Measurements from ENCODE around the gene GREB1L. TPM values are rescaled to one million over a fixed set of nuclear protein-coding genes. Genes with fewer than 3 reads are reported as not detected.

GREB1L gene
- total and polyA plus RNA-seq, 2 donors (not counting 3 experiments of a cell fraction or from before 2014, with no cell fraction given), result 0.22 to 0.41 TPM

GRCh38 chr18:21458788-21459187 lies 216.8 kb downstream of the GREB1L start:
- Histone ChIP-seq H3K27me3 (ENCODE audit: control insufficient read depth in 2 of 2, insufficient read depth in 2 of 2, low read length in 2 of 2) (no peaks in the 10 kb centered on the region), H3K9me3 (replicated peaks; ENCODE audit: control insufficient read depth, insufficient read depth, low read length) (no peaks in the 10 kb centered on the region), H3K4me2 (ENCODE audit: insufficient read depth, low read length) (no peak overlapping the region), H3K27ac (ENCODE audit: insufficient read depth, low read depth, low read length) (no peak overlapping the region), H3K4me1 (ENCODE audit: control insufficient read depth, extremely low read depth, insufficient read depth, low read length) (no peaks in the 10 kb centered on the region), H3K9me1 (replicated peaks; ENCODE audit: control insufficient read depth, extremely low read depth, insufficient read depth, low read length) (no peaks in the 10 kb centered on the region), H4K20me1 (replicated peaks; ENCODE audit: control insufficient read depth, extremely low read depth, insufficient read depth, low read length) (no peaks in the 10 kb centered on the region), H3K79me2 (ENCODE audit: control insufficient read depth, insufficient read depth, low read length) (no peaks in the 10 kb centered on the region), H3K9ac (replicated peaks; ENCODE audit: extremely low read depth, insufficient read depth, low read length) (no peak overlapping the region), H3K36me3 (ENCODE audit: control insufficient read depth in 2 of 2, extremely low read depth in 1 of 2, insufficient read depth in 2 of 2, low read length in 2 of 2) (no peaks in the 10 kb centered on the region), H2AFZ (ENCODE audit: low read depth, low read length) (no peak overlapping the region), H3K4me3 (replicated peaks in 1 of 3; ENCODE audit: insufficient read depth in 1 of 3, low read depth in 1 of 3, low read length in 3 of 3) (no peak overlapping the region)
- intact Hi-C loops (cut with micrococcal nuclease), result no loop called here
- POLR2A ChIA-PET, result no interaction called here
- no TSS peak for BruUV-seq (replicated peaks)
- FAIRE-seq (no peak), DNase-seq (ENCODE audit: low read depth, low spot score) (no peak)
- dilution Hi-C loops (cut with MboI; ENCODE audit: extremely low pct_ligation_motif_present, low sequenced_read_pairs), result no loop called here
- no peak for TF ChIP-seq POLR2AphosphoS5 (IDR thresholded peaks at IDR 0.05; ENCODE audit: insufficient read depth, low read depth, low read length)
- no peak for TF ChIP-seq JUN (IDR thresholded peaks at IDR 0.05; ENCODE audit: borderline replicate concordance, insufficient read depth, insufficient read length, low read depth)
- TF ChIP-seq FOS (IDR thresholded peaks at IDR 0.05; ENCODE audit: borderline replicate concordance, insufficient read depth, low read length), result no peak
- no peak for TF ChIP-seq MYC (IDR thresholded peaks at IDR 0.05; ENCODE audit: low read depth, low read length)
- CTCF ChIA-PET, result no interaction called here

DNA sequence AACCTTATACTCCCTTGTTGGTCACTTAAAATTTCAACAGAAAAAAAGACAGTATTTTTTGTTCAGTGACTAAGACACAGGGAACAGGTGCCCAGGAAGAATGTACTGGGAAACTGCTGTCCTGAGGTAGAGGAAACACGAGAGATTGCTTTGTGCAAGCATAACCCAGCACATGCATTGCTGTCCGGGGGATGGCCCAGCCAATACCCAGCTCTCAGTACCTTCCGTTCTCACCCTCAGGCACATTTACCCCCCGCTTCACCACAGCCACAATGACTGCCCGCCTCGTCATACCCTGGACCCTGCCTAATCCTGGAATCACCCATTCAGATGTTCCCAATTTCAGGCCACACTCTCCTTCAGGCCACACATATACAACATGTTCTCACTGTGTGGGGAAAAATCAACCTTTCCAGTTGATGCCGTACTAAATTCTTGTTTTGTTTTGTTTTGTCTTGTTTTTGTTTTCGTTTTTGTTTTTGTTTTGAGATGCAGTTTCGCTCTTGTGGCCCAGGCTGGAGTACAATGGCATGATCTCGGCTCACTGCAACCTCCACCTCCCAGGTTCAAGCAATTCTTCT lies 217.8 kb downstream of the GREB1L start:
- DNase-seq (ENCODE audit: low read depth, low spot score), result no peak
- Histone ChIP-seq H3K9ac (replicated peaks; ENCODE audit: extremely low read depth, insufficient read depth, low read length) (no peak overlapping the region), H3K9me3 (replicated peaks; ENCODE audit: control insufficient read depth, insufficient read depth, low read length) (no peaks in the 10 kb centered on the region), H3K9me1 (replicated peaks; ENCODE audit: control insufficient read depth, extremely low read depth, insufficient read depth, low read length) (no peaks in the 10 kb centered on the region), H3K36me3 (ENCODE audit: control insufficient read depth in 2 of 2, extremely low read depth in 1 of 2, insufficient read depth in 2 of 2, low read length in 2 of 2) (no peaks in the 10 kb centered on the region), H3K27me3 (ENCODE audit: control insufficient read depth in 2 of 2, insufficient read depth in 2 of 2, low read length in 2 of 2) (no peaks in the 10 kb centered on the region), H3K4me1 (ENCODE audit: control insufficient read depth, extremely low read depth, insufficient read depth, low read length) (no peaks in the 10 kb centered on the region), H4K20me1 (replicated peaks; ENCODE audit: control insufficient read depth, extremely low read depth, insufficient read depth, low read length) (no peaks in the 10 kb centered on the region), H3K4me3 (replicated peaks in 1 of 3; ENCODE audit: insufficient read depth in 1 of 3, low read depth in 1 of 3, low read length in 3 of 3) (no peak overlapping the region), H3K27ac (ENCODE audit: insufficient read depth, low read depth, low read length) (no peak overlapping the region), H2AFZ (ENCODE audit: low read depth, low read length) (no peak overlapping the region), H3K79me2 (ENCODE audit: control insufficient read depth, insufficient read depth, low read length) (no peaks in the 10 kb centered on the region), H3K4me2 (ENCODE audit: insufficient read depth, low read length) (no peak overlapping the region)
- intact Hi-C loops (cut with micrococcal nuclease) (no loop called here), dilution Hi-C loops (cut with MboI; ENCODE audit: extremely low pct_ligation_motif_present, low sequenced_read_pairs) (no loop called here)
- no peak for TF ChIP-seq MYC (IDR thresholded peaks at IDR 0.05; ENCODE audit: low read depth, low read length)
- no peak for TF ChIP-seq MAX (IDR thresholded peaks at IDR 0.05; ENCODE audit: insufficient read depth, insufficient read length)
- no peak for TF ChIP-seq FOS (IDR thresholded peaks at IDR 0.05; ENCODE audit: borderline replicate concordance, insufficient read depth, low read length)
- no peak for TF ChIP-seq GATA2 (IDR thresholded peaks at IDR 0.05; ENCODE audit: insufficient read depth, insufficient read length, low read depth, low read length)
- TF ChIP-seq, protein P1, sequence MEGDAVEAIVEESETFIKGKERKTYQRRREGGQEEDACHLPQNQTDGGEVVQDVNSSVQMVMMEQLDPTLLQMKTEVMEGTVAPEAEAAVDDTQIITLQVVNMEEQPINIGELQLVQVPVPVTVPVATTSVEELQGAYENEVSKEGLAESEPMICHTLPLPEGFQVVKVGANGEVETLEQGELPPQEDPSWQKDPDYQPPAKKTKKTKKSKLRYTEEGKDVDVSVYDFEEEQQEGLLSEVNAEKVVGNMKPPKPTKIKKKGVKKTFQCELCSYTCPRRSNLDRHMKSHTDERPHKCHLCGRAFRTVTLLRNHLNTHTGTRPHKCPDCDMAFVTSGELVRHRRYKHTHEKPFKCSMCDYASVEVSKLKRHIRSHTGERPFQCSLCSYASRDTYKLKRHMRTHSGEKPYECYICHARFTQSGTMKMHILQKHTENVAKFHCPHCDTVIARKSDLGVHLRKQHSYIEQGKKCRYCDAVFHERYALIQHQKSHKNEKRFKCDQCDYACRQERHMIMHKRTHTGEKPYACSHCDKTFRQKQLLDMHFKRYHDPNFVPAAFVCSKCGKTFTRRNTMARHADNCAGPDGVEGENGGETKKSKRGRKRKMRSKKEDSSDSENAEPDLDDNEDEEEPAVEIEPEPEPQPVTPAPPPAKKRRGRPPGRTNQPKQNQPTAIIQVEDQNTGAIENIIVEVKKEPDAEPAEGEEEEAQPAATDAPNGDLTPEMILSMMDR (IDR thresholded peaks at IDR 0.05; ENCODE audit: extremely low read depth in 1 of 2, insufficient read depth in 1 of 2, low read depth in 1 of 2, low read length in 2 of 2), result no peak
- no peak for TF ChIP-seq EZH2 (IDR thresholded peaks at IDR 0.05; ENCODE audit: borderline replicate concordance, low read depth, low read length, severe bottlenecking)
- no peak for TF ChIP-seq JUN (IDR thresholded peaks at IDR 0.05; ENCODE audit: borderline replicate concordance, insufficient read depth, insufficient read length, low read depth)
- no peak for TF ChIP-seq POLR2A (IDR thresholded peaks at IDR 0.05; ENCODE audit: low read depth, low read length)
- no peak for TF ChIP-seq POLR2AphosphoS5 (IDR thresholded peaks at IDR 0.05; ENCODE audit: insufficient read depth, low read depth, low read length)
- POLR2A ChIA-PET, result no interaction called here
- no peak for FAIRE-seq
- BruUV-seq (replicated peaks), result no TSS peak
- CTCF ChIA-PET, result no interaction called here
